SK-N-SH treated with all-trans-retinoic acid at 6 μM for 48 hours (cell line): ENCODE measurements around the gene FRAS1.

Experiments used
- ATAC-seq: fragments of 200-7000 bp; cut with Tn5 transposase; 3 replicates; pipeline ENCODE4 v1.9.1; 2020; ENCODE audit warnings: mild to moderate bottlenecking, moderate library complexity
- ARNTL ChIP-seq: fragments of 450-650 bp; formaldehyde crosslinking; IDR thresholded peaks from 2 replicates; pipeline ENCODE4 v1.5.0; 2020; ENCODE audit warnings: low read depth, mild to moderate bottlenecking, moderate library complexity, borderline replicate concordance
- BACH2 ChIP-seq: fragments of 250-450 bp; sonication (Bioruptor Pico); IDR thresholded peaks from 2 replicates; pipeline ENCODE4 v1.9.0; 2021; ENCODE audit warnings: mild to moderate bottlenecking, borderline replicate concordance
- ESRRG ChIP-seq: fragments of 250-450 bp; sonication (Bioruptor Pico); IDR thresholded peaks from 2 replicates; pipeline ENCODE4 v1.6.1; 2021; ENCODE audit warnings: mild to moderate bottlenecking
- GLIS3 ChIP-seq: fragments of 250-450 bp; sonication (Bioruptor Pico); IDR thresholded peaks from 2 replicates; pipeline ENCODE4 v1.5.0; 2020; ENCODE audit warnings: mild to moderate bottlenecking, moderate library complexity
- ISL1 ChIP-seq: fragments of 250-450 bp; sonication (Bioruptor Pico); IDR thresholded peaks from 2 replicates; pipeline ENCODE4 v2.1.2; 2022; ENCODE audit warnings: mild to moderate bottlenecking, moderate library complexity
- OSR1 ChIP-seq: fragments of 250-450 bp; sonication (Bioruptor Pico); IDR thresholded peaks from 2 replicates; pipeline ENCODE4 v1.8.0; 2022; ENCODE audit warnings: moderate library complexity, mild to moderate bottlenecking, inconsistent platforms
- RARB ChIP-seq: fragments of 250-450 bp; sonication (Bioruptor Pico); IDR thresholded peaks from 2 replicates; pipeline ENCODE4 v1.8.0; 2021; ENCODE audit warnings: mild to moderate bottlenecking, moderate library complexity
- SNAI2 ChIP-seq: fragments of 250-450 bp; sonication (Bioruptor Pico); IDR thresholded peaks from 2 replicates; pipeline ENCODE4 v1.5.0; 2020; ENCODE audit warnings: mild to moderate bottlenecking, moderate library complexity
- TCF4 ChIP-seq: fragments of 250-450 bp; sonication (Bioruptor Pico); IDR thresholded peaks from 2 replicates; pipeline ENCODE4 v1.8.0; 2021; ENCODE audit warnings: mild to moderate bottlenecking, moderate library complexity, borderline replicate concordance
- TOX ChIP-seq: fragments of 250-450 bp; sonication (Bioruptor Pico); IDR thresholded peaks from 2 replicates; pipeline ENCODE4 v1.8.0; 2021; ENCODE audit warnings: mild to moderate bottlenecking, moderate library complexity, borderline replicate concordance
- ZC3H10 ChIP-seq: fragments of 250-450 bp; sonication (Bioruptor Pico); IDR thresholded peaks from 2 replicates; pipeline ENCODE4 v1.5.1; 2021; ENCODE audit warnings: mild to moderate bottlenecking, moderate library complexity
- ZFP3 ChIP-seq: fragments of 250-450 bp; sonication (Bioruptor Pico); IDR thresholded peaks from 2 replicates; pipeline ENCODE4 v1.5.0; 2020; ENCODE audit warnings: mild to moderate bottlenecking, moderate library complexity
- ZNF565 ChIP-seq: fragments of 450-650 bp; formaldehyde crosslinking; conservative IDR thresholded peaks from 2 replicates; pipeline ENCODE4 v1.5.0; 2020; ENCODE audit warnings: low read depth, mild to moderate bottlenecking, moderate library complexity
- ZNF70 ChIP-seq: fragments of 450-650 bp; formaldehyde crosslinking; IDR thresholded peaks from 2 replicates; pipeline ENCODE4 v1.5.0; 2020; ENCODE audit warnings: mild to moderate bottlenecking, moderate library complexity
- ZNF8 ChIP-seq: fragments of 450-650 bp; formaldehyde crosslinking; IDR thresholded peaks from 2 replicates; pipeline ENCODE4 v1.5.0; 2020; ENCODE audit warnings: mild to moderate bottlenecking, moderate library complexity
- TF ChIP-seq, protein P1 (sequence below): fragments of 250-450 bp; sonication (Bioruptor Pico); IDR thresholded peaks from 2 replicates; pipeline ENCODE4 v1.8.0; 2021; ENCODE audit warnings: low read depth, mild to moderate bottlenecking, moderate library complexity, borderline replicate concordance
- TF ChIP-seq, protein P2 (sequence below): fragments of 250-450 bp; sonication (Bioruptor Pico); IDR thresholded peaks from 2 replicates; pipeline ENCODE4 v1.8.0; 2020; ENCODE audit warnings: mild to moderate bottlenecking, moderate library complexity, borderline replicate concordance
- TF ChIP-seq, protein P3 (sequence below): fragments of 250-450 bp; sonication (Bioruptor Pico); IDR thresholded peaks from 2 replicates; pipeline ENCODE4 v1.5.1; 2020; ENCODE audit warnings: low read depth, mild to moderate bottlenecking, moderate library complexity
- TF ChIP-seq, protein P4 (sequence below): fragments of 250-450 bp; sonication (Bioruptor Pico); IDR thresholded peaks from 2 replicates; pipeline ENCODE4 v1.5.0; 2020; ENCODE audit warnings: mild to moderate bottlenecking, moderate library complexity
- TF ChIP-seq, protein P5 (sequence below): fragments of 250-450 bp; sonication (Bioruptor Pico); IDR thresholded peaks from 2 replicates; pipeline ENCODE4 v1.5.1; 2021; ENCODE audit warnings: mild to moderate bottlenecking, moderate library complexity

The FRAS1 gene

DNA sequence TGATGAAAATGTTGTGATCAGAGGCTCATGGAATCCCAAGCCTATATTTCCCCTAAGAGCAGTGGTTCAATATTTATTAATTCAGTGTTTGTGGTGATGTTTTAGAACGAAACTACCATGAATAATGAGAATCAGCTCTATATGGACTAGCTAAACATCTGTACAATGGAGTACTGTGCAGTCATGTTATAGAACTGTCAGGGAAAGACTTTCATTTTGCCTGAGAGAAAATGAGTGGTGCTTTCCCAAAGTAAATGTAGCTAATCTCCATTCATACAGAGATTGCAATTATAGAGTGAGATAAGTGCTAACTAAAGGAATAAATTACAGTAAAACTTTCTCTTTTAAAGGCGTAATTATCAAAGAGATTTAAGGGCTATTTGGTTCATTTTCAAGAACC, 147.1 kb downstream of the FRAS1 start:
- no peak for ATAC-seq
- TF ChIP-seq, protein P1, sequence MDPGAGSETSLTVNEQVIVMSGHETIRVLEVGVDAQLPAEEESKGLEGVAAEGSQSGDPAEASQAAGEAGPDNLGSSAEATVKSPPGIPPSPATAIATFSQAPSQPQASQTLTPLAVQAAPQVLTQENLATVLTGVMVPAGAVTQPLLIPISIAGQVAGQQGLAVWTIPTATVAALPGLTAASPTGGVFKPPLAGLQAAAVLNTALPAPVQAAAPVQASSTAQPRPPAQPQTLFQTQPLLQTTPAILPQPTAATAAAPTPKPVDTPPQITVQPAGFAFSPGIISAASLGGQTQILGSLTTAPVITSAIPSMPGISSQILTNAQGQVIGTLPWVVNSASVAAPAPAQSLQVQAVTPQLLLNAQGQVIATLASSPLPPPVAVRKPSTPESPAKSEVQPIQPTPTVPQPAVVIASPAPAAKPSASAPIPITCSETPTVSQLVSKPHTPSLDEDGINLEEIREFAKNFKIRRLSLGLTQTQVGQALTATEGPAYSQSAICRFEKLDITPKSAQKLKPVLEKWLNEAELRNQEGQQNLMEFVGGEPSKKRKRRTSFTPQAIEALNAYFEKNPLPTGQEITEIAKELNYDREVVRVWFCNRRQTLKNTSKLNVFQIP (CRISPR knock-in tag): no peak
- TF ChIP-seq, protein P2, sequence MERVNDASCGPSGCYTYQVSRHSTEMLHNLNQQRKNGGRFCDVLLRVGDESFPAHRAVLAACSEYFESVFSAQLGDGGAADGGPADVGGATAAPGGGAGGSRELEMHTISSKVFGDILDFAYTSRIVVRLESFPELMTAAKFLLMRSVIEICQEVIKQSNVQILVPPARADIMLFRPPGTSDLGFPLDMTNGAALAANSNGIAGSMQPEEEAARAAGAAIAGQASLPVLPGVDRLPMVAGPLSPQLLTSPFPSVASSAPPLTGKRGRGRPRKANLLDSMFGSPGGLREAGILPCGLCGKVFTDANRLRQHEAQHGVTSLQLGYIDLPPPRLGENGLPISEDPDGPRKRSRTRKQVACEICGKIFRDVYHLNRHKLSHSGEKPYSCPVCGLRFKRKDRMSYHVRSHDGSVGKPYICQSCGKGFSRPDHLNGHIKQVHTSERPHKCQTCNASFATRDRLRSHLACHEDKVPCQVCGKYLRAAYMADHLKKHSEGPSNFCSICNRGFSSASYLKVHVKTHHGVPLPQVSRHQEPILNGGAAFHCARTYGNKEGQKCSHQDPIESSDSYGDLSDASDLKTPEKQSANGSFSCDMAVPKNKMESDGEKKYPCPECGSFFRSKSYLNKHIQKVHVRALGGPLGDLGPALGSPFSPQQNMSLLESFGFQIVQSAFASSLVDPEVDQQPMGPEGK: no peak
- TF ChIP-seq BACH2 (no peak), TCF4 (no peak), RARB (CRISPR knock-in tag) (no peak), ISL1 (CRISPR knock-in tag) (no peak), ZC3H10 (CRISPR knock-in tag) (no peak), ZNF565 (no peak), SNAI2 (CRISPR knock-in tag) (no peak), TOX (no peak), OSR1 (no peak), ARNTL (CRISPR knock-in tag) (no peak)
- TF ChIP-seq, protein P3, sequence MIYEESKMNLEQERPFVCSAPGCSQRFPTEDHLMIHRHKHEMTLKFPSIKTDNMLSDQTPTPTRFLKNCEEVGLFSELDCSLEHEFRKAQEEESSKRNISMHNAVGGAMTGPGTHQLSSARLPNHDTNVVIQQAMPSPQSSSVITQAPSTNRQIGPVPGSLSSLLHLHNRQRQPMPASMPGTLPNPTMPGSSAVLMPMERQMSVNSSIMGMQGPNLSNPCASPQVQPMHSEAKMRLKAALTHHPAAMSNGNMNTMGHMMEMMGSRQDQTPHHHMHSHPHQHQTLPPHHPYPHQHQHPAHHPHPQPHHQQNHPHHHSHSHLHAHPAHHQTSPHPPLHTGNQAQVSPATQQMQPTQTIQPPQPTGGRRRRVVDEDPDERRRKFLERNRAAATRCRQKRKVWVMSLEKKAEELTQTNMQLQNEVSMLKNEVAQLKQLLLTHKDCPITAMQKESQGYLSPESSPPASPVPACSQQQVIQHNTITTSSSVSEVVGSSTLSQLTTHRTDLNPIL: no peak
- TF ChIP-seq, protein P4, sequence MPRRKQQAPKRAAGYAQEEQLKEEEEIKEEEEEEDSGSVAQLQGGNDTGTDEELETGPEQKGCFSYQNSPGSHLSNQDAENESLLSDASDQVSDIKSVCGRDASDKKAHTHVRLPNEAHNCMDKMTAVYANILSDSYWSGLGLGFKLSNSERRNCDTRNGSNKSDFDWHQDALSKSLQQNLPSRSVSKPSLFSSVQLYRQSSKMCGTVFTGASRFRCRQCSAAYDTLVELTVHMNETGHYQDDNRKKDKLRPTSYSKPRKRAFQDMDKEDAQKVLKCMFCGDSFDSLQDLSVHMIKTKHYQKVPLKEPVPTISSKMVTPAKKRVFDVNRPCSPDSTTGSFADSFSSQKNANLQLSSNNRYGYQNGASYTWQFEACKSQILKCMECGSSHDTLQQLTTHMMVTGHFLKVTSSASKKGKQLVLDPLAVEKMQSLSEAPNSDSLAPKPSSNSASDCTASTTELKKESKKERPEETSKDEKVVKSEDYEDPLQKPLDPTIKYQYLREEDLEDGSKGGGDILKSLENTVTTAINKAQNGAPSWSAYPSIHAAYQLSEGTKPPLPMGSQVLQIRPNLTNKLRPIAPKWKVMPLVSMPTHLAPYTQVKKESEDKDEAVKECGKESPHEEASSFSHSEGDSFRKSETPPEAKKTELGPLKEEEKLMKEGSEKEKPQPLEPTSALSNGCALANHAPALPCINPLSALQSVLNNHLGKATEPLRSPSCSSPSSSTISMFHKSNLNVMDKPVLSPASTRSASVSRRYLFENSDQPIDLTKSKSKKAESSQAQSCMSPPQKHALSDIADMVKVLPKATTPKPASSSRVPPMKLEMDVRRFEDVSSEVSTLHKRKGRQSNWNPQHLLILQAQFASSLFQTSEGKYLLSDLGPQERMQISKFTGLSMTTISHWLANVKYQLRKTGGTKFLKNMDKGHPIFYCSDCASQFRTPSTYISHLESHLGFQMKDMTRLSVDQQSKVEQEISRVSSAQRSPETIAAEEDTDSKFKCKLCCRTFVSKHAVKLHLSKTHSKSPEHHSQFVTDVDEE (CRISPR knock-in tag): no peak

DNA sequence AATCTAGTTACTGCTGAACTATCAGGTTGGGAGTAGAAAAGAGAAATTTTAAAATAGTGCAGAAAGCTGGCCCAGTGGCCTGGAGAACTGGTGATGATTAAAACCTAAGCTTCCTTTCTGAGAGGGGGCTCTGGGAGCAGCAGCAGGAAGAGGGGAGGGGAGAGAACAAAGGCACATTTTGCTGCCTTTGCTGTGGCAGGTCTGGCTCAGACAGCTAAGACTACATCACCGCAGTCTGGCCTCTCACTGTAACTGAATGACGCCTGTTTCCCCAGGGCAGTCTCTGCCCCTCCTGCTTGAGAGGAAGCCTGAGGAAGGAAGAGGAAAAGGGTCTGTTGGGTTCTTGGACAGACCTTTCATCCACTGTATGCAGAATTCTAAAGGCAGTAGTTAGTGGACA, 148.5 kb downstream of the FRAS1 start:
- TF ChIP-seq ZC3H10 (CRISPR knock-in tag) (no peak), ZNF8 (CRISPR knock-in tag) (no peak), BACH2 (no peak), OSR1 (no peak), ESRRG (CRISPR knock-in tag) (no peak), ARNTL (CRISPR knock-in tag) (no peak), SNAI2 (CRISPR knock-in tag) (no peak), ISL1 (CRISPR knock-in tag) (no peak), ZNF70 (CRISPR knock-in tag) (no peak), RARB (CRISPR knock-in tag) (no peak), GLIS3 (CRISPR knock-in tag) (no peak), ZFP3 (no peak), TCF4 (no peak), ZNF565 (no peak), TOX (no peak)
- TF ChIP-seq, protein P2: no peak
- TF ChIP-seq, protein P4 (CRISPR knock-in tag): no peak
- TF ChIP-seq, protein P1 (CRISPR knock-in tag): no peak
- TF ChIP-seq, protein P5, sequence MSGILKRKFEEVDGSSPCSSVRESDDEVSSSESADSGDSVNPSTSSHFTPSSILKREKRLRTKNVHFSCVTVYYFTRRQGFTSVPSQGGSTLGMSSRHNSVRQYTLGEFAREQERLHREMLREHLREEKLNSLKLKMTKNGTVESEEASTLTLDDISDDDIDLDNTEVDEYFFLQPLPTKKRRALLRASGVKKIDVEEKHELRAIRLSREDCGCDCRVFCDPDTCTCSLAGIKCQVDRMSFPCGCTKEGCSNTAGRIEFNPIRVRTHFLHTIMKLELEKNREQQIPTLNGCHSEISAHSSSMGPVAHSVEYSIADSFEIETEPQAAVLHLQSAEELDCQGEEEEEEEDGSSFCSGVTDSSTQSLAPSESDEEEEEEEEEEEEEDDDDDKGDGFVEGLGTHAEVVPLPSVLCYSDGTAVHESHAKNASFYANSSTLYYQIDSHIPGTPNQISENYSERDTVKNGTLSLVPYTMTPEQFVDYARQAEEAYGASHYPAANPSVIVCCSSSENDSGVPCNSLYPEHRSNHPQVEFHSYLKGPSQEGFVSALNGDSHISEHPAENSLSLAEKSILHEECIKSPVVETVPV (CRISPR knock-in tag): no peak
- no peak; the same call in 2 of the 3 replicates for ATAC-seq
